Urinary bladder (tissue), 4 donors: ENCODE data around the gene COL5A1. TPM values are rescaled to one million over a fixed set of nuclear protein-coding genes. Genes with fewer than 3 reads are reported as not detected.
A peak's percentile ranks its signal among the peaks of the same experiment; 100 is the strongest.
"Not testable (repeated sequence)": the region's sequence is repeated elsewhere in the genome, so short reads cannot be mapped to it uniquely, and the experiment has no call there.

ENCODE experiments used
- DNase-seq: peaks from one replicate; pipeline ENCODE4 v3.0.0-alpha.2; 2015; ENCODE audit errors: extremely low spot score
- H3K27ac ChIP-seq: one replicate; pipeline ENCODE4 v1.5.1; 2013; ENCODE audit warnings: low read depth, mild to moderate bottlenecking, moderate library complexity
- H3K36me3 ChIP-seq: one replicate; pipeline ENCODE4 v1.6.1; 2013; ENCODE audit warnings: mild to moderate bottlenecking, moderate library complexity; ENCODE audit not compliant: insufficient read depth
- H3K4me1 ChIP-seq: one replicate; pipeline ENCODE4 v1.6.1; 2013; ENCODE audit warnings: mild to moderate bottlenecking, moderate library complexity; ENCODE audit not compliant: insufficient read depth
- H3K4me3 ChIP-seq: one replicate; pipeline ENCODE4 v1.5.1; 2013; ENCODE audit warnings: low read depth, low read length
- WGBS: extraction: QIAGEN DNeasy Blood & Tissue Kit; methylation state at CpG from one replicate; pipeline ENCODE4 v1.1.7; 2013; 5-methylcytosine and 5-hydroxymethylcytosine counted together
- polyA plus RNA-seq: library from polyadenylated mRNA; stranded (reverse); fragments of 200-250 nt; gene quantifications from one replicate; pipeline ENCODE4 v1.2.3, GENCODE V29; 2013
- total RNA-seq: library from RNA; depleted of rRNA; stranded (reverse); fragments of >200 nt; gene quantifications from one replicate; pipeline ENCODE4 v1.2.3, GENCODE V29; 2014
- donor health status: healthy with polysubstance abuse.
- donor health status: healthy.

The COL5A1 gene
- total and polyA plus RNA-seq, 2 donors: 68.5 to 622 TPM

GRCh38 chr9:134702291-134702690 lies 60.7 kb downstream of the COL5A1 start:
- Histone ChIP-seq H3K4me3 (no peak overlapping the region), H3K4me1 (no peaks in the 10 kb centered on the region), H3K36me3 (peaks cover 2% of the 10 kb centered on the region), H3K27ac (no peak overlapping the region)
- DNase-seq: no peak
- WGBS: 79% methylated on average over 18 of the region's 18 CpGs

GRCh38 chr9:134703730-134704114 lies 62.1 kb downstream of the COL5A1 start:
- not testable (repeated sequence) for H3K4me3 ChIP-seq, H3K36me3 ChIP-seq, H3K27ac ChIP-seq, H3K4me1 ChIP-seq, DNase-seq
- 85% methylated on average over 13 of the region's 13 CpGs for WGBS

- no peak overlapping the region for H3K27ac ChIP-seq
- H3K4me3 ChIP-seq: no peak overlapping the region
- DNase-seq: peak; percentile 18
- 36% methylated on average over 10 of the region's 10 CpGs for WGBS
- H3K36me3 ChIP-seq: peaks cover 2% of the 10 kb centered on the region
- no peaks in the 10 kb centered on the region for H3K4me1 ChIP-seq
Measured at GRCh38 chr9:134704498-134704897, 62.9 kb downstream of the COL5A1 start.

- H3K36me3 ChIP-seq: peaks cover 2% of the 10 kb centered on the region
- H3K4me1 ChIP-seq: no peaks in the 10 kb centered on the region
- WGBS: 83% methylated on average over 9 of the region's 9 CpGs
- H3K4me3 ChIP-seq: no peak overlapping the region
- no peak overlapping the region for H3K27ac ChIP-seq
- no peak for DNase-seq
Measured at GRCh38 chr9:134705786-134706185, 64.2 kb downstream of the COL5A1 start.

GRCh38 chr9:134706522-134706921 lies 64.9 kb downstream of the COL5A1 start:
- Histone ChIP-seq H3K4me1 (no peaks in the 10 kb centered on the region), H3K27ac (peak overlapping the region; percentile 73), H3K4me3 (no peak overlapping the region), H3K36me3 (no peaks in the 10 kb centered on the region)
- DNase-seq: no peak
- 58% methylated on average over 6 of the region's 6 CpGs for WGBS

GRCh38 chr9:134707031-134707680 lies 65.6 kb downstream of the COL5A1 start:
- Histone ChIP-seq H3K4me1 (no peaks in the 10 kb centered on the region), H3K36me3 (no peaks in the 10 kb centered on the region), H3K27ac (peak overlapping the region; percentile 74), H3K4me3 (no peak overlapping the region)
- 19% methylated on average over 19 of the region's 19 CpGs for WGBS
- DNase-seq: peak; percentile 93

GRCh38 chr9:134707731-134708671 lies 66.4 kb downstream of the COL5A1 start:
- 57% methylated on average over 32 of the region's 32 CpGs for WGBS
- no peak overlapping the region for H3K4me3 ChIP-seq
- peak overlapping the region; percentile 74 for H3K27ac ChIP-seq
- H3K4me1 ChIP-seq: no peaks in the 10 kb centered on the region
- no peak for DNase-seq
- H3K36me3 ChIP-seq: no peaks in the 10 kb centered on the region

GRCh38 chr9:134708672-134709038 lies 67.1 kb downstream of the COL5A1 start:
- DNase-seq: no peak
- no peak overlapping the region for H3K4me3 ChIP-seq
- no peaks in the 10 kb centered on the region for H3K36me3 ChIP-seq
- WGBS: 42% methylated on average over 11 of the region's 11 CpGs
- H3K27ac ChIP-seq: no peak overlapping the region
- H3K4me1 ChIP-seq: no peaks in the 10 kb centered on the region

GRCh38 chr9:134709512-134710270 lies 68.1 kb downstream of the COL5A1 start:
- H3K27ac ChIP-seq: no peak overlapping the region
- no peak overlapping the region for H3K4me3 ChIP-seq
- DNase-seq: peak; percentile 54
- H3K4me1 ChIP-seq: no peaks in the 10 kb centered on the region
- WGBS: 55% methylated on average over 29 of the region's 29 CpGs
- H3K36me3 ChIP-seq: no peaks in the 10 kb centered on the region

GRCh38 chr9:134710271-134710540 lies 68.6 kb downstream of the COL5A1 start:
- no peaks in the 10 kb centered on the region for H3K36me3 ChIP-seq
- 58% methylated on average over 8 of the region's 8 CpGs for WGBS
- DNase-seq: no peak
- H3K4me1 ChIP-seq: no peaks in the 10 kb centered on the region
- H3K4me3 ChIP-seq: no peak overlapping the region
- H3K27ac ChIP-seq: no peak overlapping the region

GRCh38 chr9:134710901-134711300 lies 69.3 kb downstream of the COL5A1 start:
- WGBS: 57% methylated on average over 12 of the region's 12 CpGs
- no peaks in the 10 kb centered on the region for H3K4me1 ChIP-seq
- H3K36me3 ChIP-seq: no peaks in the 10 kb centered on the region
- no peak overlapping the region for H3K27ac ChIP-seq
- no peak overlapping the region for H3K4me3 ChIP-seq
- no peak for DNase-seq

- Histone ChIP-seq H3K4me1 (no peaks in the 10 kb centered on the region), H3K27ac (no peak overlapping the region), H3K36me3 (no peaks in the 10 kb centered on the region), H3K4me3 (no peak overlapping the region)
- no peak for DNase-seq
- 60% methylated on average over 2 of the region's 2 CpGs for WGBS
Measured at GRCh38 chr9:134712243-134712642, 70.6 kb downstream of the COL5A1 start.

GRCh38 chr9:134712926-134713325 lies 71.3 kb downstream of the COL5A1 start:
- Histone ChIP-seq H3K27ac (no peak overlapping the region), H3K4me1 (no peaks in the 10 kb centered on the region), H3K36me3 (no peaks in the 10 kb centered on the region), H3K4me3 (no peak overlapping the region)
- WGBS: 54% methylated on average over 10 of the region's 10 CpGs
- no peak for DNase-seq

- WGBS: 77% methylated on average over 5 of the region's 5 CpGs
Measured at GRCh38 chr9:134715536-134715935, 73.9 kb downstream of the COL5A1 start.

More at GRCh38 chr9:134715536-134715935, 73.9 kb downstream of the COL5A1 start:
- H3K4me1 ChIP-seq, H3K36me3 ChIP-seq, H3K27ac ChIP-seq, DNase-seq, H3K4me3 ChIP-seq: not testable (repeated sequence)
